Keratinocyte (primary cell): ENCODE results near the gene CCDC83. TPM values are rescaled to one million over a fixed set of nuclear protein-coding genes. Genes with fewer than 3 reads are reported as not detected.

Source experiments
- DNase-seq: peaks from one replicate; pipeline ENCODE4 v3.0.0-alpha.2; 2011; ENCODE audit warnings: low read depth, missing footprints, low spot score
- FAIRE-seq: peaks from 2 replicates; lab custom pipeline; 2011; peaks lifted over from hg19 to GRCh38; lab: Jason Lieb, UNC
- H2AFZ ChIP-seq: 2 replicates; pipeline ENCODE4 v1.6.0; 2012; ENCODE audit warnings: low read length, control low read depth, inconsistent platforms; ENCODE audit not compliant: control insufficient read depth
- H3K27ac ChIP-seq: 2 replicates; pipeline ENCODE4 v1.5.1; 2011; ENCODE audit warnings: low read length; ENCODE audit not compliant: control insufficient read depth, insufficient read depth
- H3K27me3 ChIP-seq: 3 replicates; pipeline ENCODE4 v1.6.0; 2011; ENCODE audit warnings: low read length; ENCODE audit not compliant: control insufficient read depth, insufficient read depth; ENCODE audit errors: extremely low read depth
- H3K36me3 ChIP-seq, 2 experiments: 2 replicates in 1 of 2; 3 replicates in 1 of 2; pipeline ENCODE4 v1.5.1; 2011; ENCODE audit warnings: low read length in 2 of 2, mild to moderate bottlenecking in 1 of 2; ENCODE audit not compliant: control insufficient read depth in 2 of 2, insufficient read depth in 2 of 2; ENCODE audit errors: extremely low read depth in 1 of 2
- H3K4me1 ChIP-seq: 3 replicates; pipeline ENCODE4 v1.5.1; 2011; ENCODE audit warnings: low read length; ENCODE audit not compliant: control insufficient read depth, insufficient read depth; ENCODE audit errors: extremely low read depth
- H3K4me2 ChIP-seq: 3 replicates; pipeline ENCODE4 v1.6.0; 2011; ENCODE audit warnings: low read depth, low read length; ENCODE audit not compliant: control insufficient read depth, insufficient read depth; ENCODE audit errors: extremely low read depth
- H3K4me3 ChIP-seq, 3 experiments: fragments of 200-600 bp in 1 of 3; sonication (generic) in 1 of 3; 2 replicates in 2 of 3; 3 replicates in 1 of 3; pipeline ENCODE4 v1.5.1; 2011 to 2016; ENCODE audit warnings: low read length in 3 of 3, mild to moderate bottlenecking in 3 of 3, control low read depth in 2 of 3, inconsistent platforms in 1 of 3, low read depth in 1 of 3, mixed read lengths in 1 of 3, mixed run types in 1 of 3, moderate library complexity in 1 of 3; ENCODE audit not compliant: control insufficient read depth in 2 of 3, insufficient read depth in 2 of 3; ENCODE audit errors: extremely low read depth in 1 of 3
- H3K79me2 ChIP-seq: 2 replicates; pipeline ENCODE4 v1.6.0; 2012; ENCODE audit warnings: low read length; ENCODE audit not compliant: control insufficient read depth, insufficient read depth
- H3K9ac ChIP-seq: 3 replicates; pipeline ENCODE4 v1.6.0; 2011; ENCODE audit warnings: low read length; ENCODE audit not compliant: control insufficient read depth, insufficient read depth; ENCODE audit errors: extremely low read depth
- H3K9me1 ChIP-seq: 3 replicates; pipeline ENCODE4 v1.6.0; 2011; ENCODE audit warnings: low read length; ENCODE audit not compliant: control insufficient read depth, insufficient read depth; ENCODE audit errors: extremely low read depth
- H3K9me3 ChIP-seq: 2 replicates; pipeline ENCODE4 v1.5.1; 2012; ENCODE audit warnings: low read depth, low read length; ENCODE audit not compliant: control insufficient read depth
- H4K20me1 ChIP-seq: 3 replicates; pipeline ENCODE4 v1.6.0; 2011; ENCODE audit warnings: low read length; ENCODE audit not compliant: control insufficient read depth, insufficient read depth; ENCODE audit errors: extremely low read depth
- CTCF ChIP-seq, 3 experiments: IDR thresholded peaks in 1 of 3; conservative IDR thresholded peaks in 1 of 3; optimal IDR thresholded peaks in 1 of 3; 2 replicates in 2 of 3; 3 replicates in 1 of 3; pipeline versions ENCODE3 to v1.5.1; 2011; ENCODE audit warnings: low read length in 3 of 3, mild to moderate bottlenecking in 3 of 3, moderate library complexity in 2 of 3, control low read depth in 1 of 3, inconsistent platforms in 1 of 3; ENCODE audit not compliant: insufficient read depth in 2 of 3; ENCODE audit errors: extremely low read depth in 1 of 3
- EZH2 ChIP-seq: IDR thresholded peaks from one replicate; pipeline ENCODE4 v1.6.1; 2012; ENCODE audit warnings: inconsistent platforms, mild to moderate bottlenecking, low read length, moderate library complexity
- dilution Hi-C: fragments of 300-500 bp; cut with MboI; formaldehyde crosslinking; loops from one replicate; pipeline ENCODE4 v1.7.0; 2020; ENCODE audit warnings: low sequenced_read_pairs; ENCODE audit not compliant: extremely low pct_ligation_motif_present
- polyA plus RNA-seq, 5 experiments: library from polyadenylated mRNA; depleted of rRNA in 3 of 5; stranded (reverse) in 3 of 5; stranded (forward) in 1 of 5; unstranded in 1 of 5; fragments of >200 nt; gene quantifications; 1 replicate in 1 of 5; 2 replicates in 3 of 5; 3 replicates in 1 of 5; pipeline versions ENCODE4 v1.2.1 to v1.2.3, GENCODE V29; 2011 to 2012; ENCODE audit warnings: missing spikeins in 2 of 5, low read depth in 1 of 5, low replicate concordance in 1 of 5

CCDC83 gene
- polyA plus RNA-seq, 1 donor (not counting 4 experiments of a cell fraction or from before 2014, with no cell fraction given) = not detected

DNA sequence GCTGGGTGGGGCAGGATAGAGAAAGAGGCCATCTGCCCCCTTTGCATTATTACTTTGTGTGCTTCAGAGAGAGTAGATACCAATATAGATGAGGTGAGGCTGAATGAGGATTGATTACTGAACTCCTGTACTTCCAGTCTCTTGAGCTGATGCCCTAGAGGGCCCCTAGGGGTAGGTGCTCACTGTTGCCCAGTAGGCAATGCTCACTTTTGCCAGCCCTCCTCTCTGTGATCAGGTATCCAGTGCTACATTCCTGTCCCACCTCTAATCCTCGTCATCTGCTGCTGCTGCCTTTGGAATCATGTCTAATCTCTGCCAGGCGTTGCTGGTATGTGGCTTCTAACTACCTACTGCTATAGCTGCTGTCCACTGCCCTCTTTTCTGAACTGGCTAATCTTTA, 57.2 kb downstream of the CCDC83 start:
- H2AFZ ChIP-seq = no peak overlapping the region
- FAIRE-seq (no peak), DNase-seq (no peak)
- no peaks in the 10 kb centered on the region for H3K9me1 ChIP-seq
- no peaks in the 10 kb centered on the region for H3K4me1 ChIP-seq
- H3K9me3 ChIP-seq = peaks cover 4% of the 10 kb centered on the region
- H4K20me1 ChIP-seq = no peaks in the 10 kb centered on the region
- no peak overlapping the region for H3K4me2 ChIP-seq
- H3K9ac ChIP-seq = no peak overlapping the region
- H3K27ac ChIP-seq = no peak overlapping the region
- H3K4me3 ChIP-seq = no peak overlapping the region
- no peaks in the 10 kb centered on the region for H3K36me3 ChIP-seq
- peaks cover 4% of the 10 kb centered on the region for H3K27me3 ChIP-seq
- no peaks in the 10 kb centered on the region for H3K79me2 ChIP-seq
- dilution Hi-C loops = no loop called here
- no peak for TF ChIP-seq CTCF (optimal IDR thresholded peaks at IDR 0.05 in 1 of 3, IDR thresholded peaks at IDR 0.05 in 1 of 3, conservative IDR thresholded peaks at IDR 0.05 in 1 of 3; ENCODE audit: extremely low read depth in 1 of 3, insufficient read depth in 2 of 3, low read length in 3 of 3)
- TF ChIP-seq EZH2 = no peak

DNA sequence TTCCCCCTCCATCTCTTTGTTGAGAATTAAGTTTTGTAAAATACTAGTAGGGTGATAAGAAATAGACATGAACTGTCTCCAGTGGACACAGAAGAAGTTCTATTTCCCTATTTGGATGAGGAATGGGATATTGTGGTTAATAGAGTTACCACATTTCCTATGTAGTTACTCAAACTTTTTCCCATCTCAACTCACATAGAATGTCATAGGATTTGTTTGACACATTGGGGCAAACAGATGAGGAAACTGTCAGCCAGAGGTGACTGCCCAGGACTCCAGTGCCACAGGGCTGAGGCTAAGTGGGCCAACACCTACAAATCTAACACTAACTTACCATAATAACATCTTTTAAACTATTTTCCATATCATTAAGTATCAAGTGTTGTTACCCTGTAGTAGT, 58.3 kb downstream of the CCDC83 start:
- no peaks in the 10 kb centered on the region for H3K36me3 ChIP-seq
- no peak overlapping the region for H3K4me2 ChIP-seq
- no peak overlapping the region for H2AFZ ChIP-seq
- H3K79me2 ChIP-seq = no peaks in the 10 kb centered on the region
- H4K20me1 ChIP-seq = no peaks in the 10 kb centered on the region
- peaks cover 4% of the 10 kb centered on the region for H3K9me3 ChIP-seq
- H3K27ac ChIP-seq = no peak overlapping the region
- H3K4me3 ChIP-seq = no peak overlapping the region
- TF ChIP-seq EZH2 = no peak
- no peak for TF ChIP-seq CTCF (optimal IDR thresholded peaks at IDR 0.05 in 1 of 3, IDR thresholded peaks at IDR 0.05 in 1 of 3, conservative IDR thresholded peaks at IDR 0.05 in 1 of 3; ENCODE audit: extremely low read depth in 1 of 3, insufficient read depth in 2 of 3, low read length in 3 of 3)
- H3K27me3 ChIP-seq = peaks cover 4% of the 10 kb centered on the region
- dilution Hi-C loops = no loop called here
- FAIRE-seq (no peak), DNase-seq (no peak)
- H3K9me1 ChIP-seq = no peaks in the 10 kb centered on the region
- H3K9ac ChIP-seq = no peak overlapping the region
- no peaks in the 10 kb centered on the region for H3K4me1 ChIP-seq
